NCI-H1436 treated with DMSO at 0.1 percent for 48 hours (cell line): Measurements from ENCODE around the gene MARCHF3.
"Not testable (repeated sequence)": the region's sequence is repeated elsewhere in the genome, so short reads cannot be mapped to it uniquely, and the experiment has no call there.

ENCODE experiments used
- DNase-seq: peaks from one replicate; lab custom pipeline; 2025; lab: John Stamatoyannopoulos, UW

Gene MARCHF3

GRCh38 chr5:127030259-127031146 is at the start of gene MARCHF3:
TSS of gene MARCHF3 (minus strand) at chr5:127030558. CDS start at chr5:126918171, 112,387 bp downstream.
- DNase-seq: peak; percentile 75

- DNase-seq: no peak
Measured at GRCh38 chr5:127079994-127080491, 49.7 kb upstream of the MARCHF3 start.

GRCh38 chr5:127077366-127077765 is 47.0 kb upstream of the MARCHF3 start:
- no peak for DNase-seq

GRCh38 chr5:127076315-127077129 is 46.2 kb upstream of the MARCHF3 start:
- no peak for DNase-seq

- DNase-seq: no peak
Measured at GRCh38 chr5:127074466-127074865, 44.1 kb upstream of the MARCHF3 start.

GRCh38 chr5:127072861-127073846 is 42.8 kb upstream of the MARCHF3 start, which contains the start of gene C5orf63:
TSS of gene C5orf63 (minus strand) at chr5:127073502. CDS start at chr5:127058995, 14,507 bp downstream.
- DNase-seq: no peak

- DNase-seq: no peak
Measured at GRCh38 chr5:127070243-127070642, 39.9 kb upstream of the MARCHF3 start.

GRCh38 chr5:127068493-127069214 is 38.3 kb upstream of the MARCHF3 start:
- no peak for DNase-seq

- DNase-seq: no peak
Measured at GRCh38 chr5:127066721-127067120, 36.4 kb upstream of the MARCHF3 start.

- no peak for DNase-seq
Measured at GRCh38 chr5:127064253-127064840, 34.0 kb upstream of the MARCHF3 start.

- DNase-seq: no peak
Measured at GRCh38 chr5:127063257-127063913, 33.0 kb upstream of the MARCHF3 start.

- no peak for DNase-seq
Measured at GRCh38 chr5:127061956-127062355, 31.6 kb upstream of the MARCHF3 start.

GRCh38 chr5:127061537-127061936 is 31.2 kb upstream of the MARCHF3 start:
- no peak for DNase-seq

GRCh38 chr5:127060470-127060985 is 30.2 kb upstream of the MARCHF3 start:
- DNase-seq: no peak

- DNase-seq: no peak
Measured at GRCh38 chr5:127056896-127057295, 26.5 kb upstream of the MARCHF3 start.

GRCh38 chr5:127055880-127056653 is 25.7 kb upstream of the MARCHF3 start:
- no peak for DNase-seq

- not testable (repeated sequence) for DNase-seq
Measured at GRCh38 chr5:127053551-127053950, 23.2 kb upstream of the MARCHF3 start.

GRCh38 chr5:127053049-127053448 is 22.7 kb upstream of the MARCHF3 start:
- DNase-seq: no peak

- DNase-seq: no peak
Measured at GRCh38 chr5:127051591-127051990, 21.2 kb upstream of the MARCHF3 start.
